Measurements from ENCODE around the gene SH3RF3.

Gene SH3RF3

DNA sequence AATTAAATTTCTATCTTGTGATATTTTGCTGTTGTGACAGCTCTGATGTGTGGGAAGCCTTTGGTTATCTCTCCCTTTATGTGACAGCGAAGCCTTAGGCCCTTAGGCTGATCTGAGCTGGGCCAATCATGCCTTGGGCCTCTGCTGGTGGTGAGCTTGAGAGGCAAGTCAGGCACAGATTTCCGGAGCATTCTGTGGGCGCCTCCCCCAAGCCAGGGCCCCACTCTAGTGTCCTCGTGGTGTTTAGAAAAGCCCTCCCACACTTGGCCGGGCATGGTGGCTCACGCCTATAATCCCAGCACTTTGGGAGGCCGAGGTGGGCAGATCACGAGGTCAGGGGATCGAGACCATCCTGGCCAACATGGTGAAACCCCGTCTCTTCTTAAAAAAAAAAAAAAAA, 239.8 kb downstream of the SH3RF3 start:
- no peak for DNase-seq (ENCODE audit: low read depth)
- H3K4me3 ChIP-seq (ENCODE audit: low read depth, low read length) = no peak overlapping the region
- TF ChIP-seq, protein P1, sequence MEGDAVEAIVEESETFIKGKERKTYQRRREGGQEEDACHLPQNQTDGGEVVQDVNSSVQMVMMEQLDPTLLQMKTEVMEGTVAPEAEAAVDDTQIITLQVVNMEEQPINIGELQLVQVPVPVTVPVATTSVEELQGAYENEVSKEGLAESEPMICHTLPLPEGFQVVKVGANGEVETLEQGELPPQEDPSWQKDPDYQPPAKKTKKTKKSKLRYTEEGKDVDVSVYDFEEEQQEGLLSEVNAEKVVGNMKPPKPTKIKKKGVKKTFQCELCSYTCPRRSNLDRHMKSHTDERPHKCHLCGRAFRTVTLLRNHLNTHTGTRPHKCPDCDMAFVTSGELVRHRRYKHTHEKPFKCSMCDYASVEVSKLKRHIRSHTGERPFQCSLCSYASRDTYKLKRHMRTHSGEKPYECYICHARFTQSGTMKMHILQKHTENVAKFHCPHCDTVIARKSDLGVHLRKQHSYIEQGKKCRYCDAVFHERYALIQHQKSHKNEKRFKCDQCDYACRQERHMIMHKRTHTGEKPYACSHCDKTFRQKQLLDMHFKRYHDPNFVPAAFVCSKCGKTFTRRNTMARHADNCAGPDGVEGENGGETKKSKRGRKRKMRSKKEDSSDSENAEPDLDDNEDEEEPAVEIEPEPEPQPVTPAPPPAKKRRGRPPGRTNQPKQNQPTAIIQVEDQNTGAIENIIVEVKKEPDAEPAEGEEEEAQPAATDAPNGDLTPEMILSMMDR (IDR thresholded peaks at IDR 0.05; ENCODE audit: control insufficient read depth, extremely low read depth, insufficient read depth) = no peak

DNA sequence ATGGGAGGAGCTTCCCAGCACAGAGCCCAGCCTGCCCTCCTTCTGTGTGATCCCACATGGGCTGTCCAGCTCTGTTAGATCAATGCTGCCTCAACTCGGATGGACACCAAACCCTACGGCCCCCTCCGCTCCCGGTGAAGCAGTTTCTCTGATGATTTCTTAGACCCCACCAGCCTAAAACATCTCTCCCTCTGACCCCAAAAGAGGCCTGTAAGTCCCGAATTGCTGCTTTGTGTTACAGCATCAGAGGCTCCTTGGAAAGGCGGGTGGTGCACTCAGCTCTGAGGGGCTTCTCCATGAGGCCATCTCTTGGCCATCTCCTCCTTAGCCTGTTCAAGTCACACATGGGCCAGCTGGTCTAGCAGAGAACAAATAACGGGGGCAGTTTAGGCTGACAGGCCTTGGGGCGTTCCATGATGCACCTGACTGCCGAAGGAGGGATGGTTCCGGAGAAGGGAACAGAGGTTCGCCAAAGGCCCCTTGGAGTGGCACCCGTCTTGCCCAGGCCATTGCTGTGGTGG, 240.7 kb downstream of the SH3RF3 start:
- DNase-seq (ENCODE audit: low read depth) = no peak
- H3K4me3 ChIP-seq (ENCODE audit: low read depth, low read length) = no peak overlapping the region
- TF ChIP-seq, protein P1 (IDR thresholded peaks at IDR 0.05; ENCODE audit: control insufficient read depth, extremely low read depth, insufficient read depth) = no peak

DNA sequence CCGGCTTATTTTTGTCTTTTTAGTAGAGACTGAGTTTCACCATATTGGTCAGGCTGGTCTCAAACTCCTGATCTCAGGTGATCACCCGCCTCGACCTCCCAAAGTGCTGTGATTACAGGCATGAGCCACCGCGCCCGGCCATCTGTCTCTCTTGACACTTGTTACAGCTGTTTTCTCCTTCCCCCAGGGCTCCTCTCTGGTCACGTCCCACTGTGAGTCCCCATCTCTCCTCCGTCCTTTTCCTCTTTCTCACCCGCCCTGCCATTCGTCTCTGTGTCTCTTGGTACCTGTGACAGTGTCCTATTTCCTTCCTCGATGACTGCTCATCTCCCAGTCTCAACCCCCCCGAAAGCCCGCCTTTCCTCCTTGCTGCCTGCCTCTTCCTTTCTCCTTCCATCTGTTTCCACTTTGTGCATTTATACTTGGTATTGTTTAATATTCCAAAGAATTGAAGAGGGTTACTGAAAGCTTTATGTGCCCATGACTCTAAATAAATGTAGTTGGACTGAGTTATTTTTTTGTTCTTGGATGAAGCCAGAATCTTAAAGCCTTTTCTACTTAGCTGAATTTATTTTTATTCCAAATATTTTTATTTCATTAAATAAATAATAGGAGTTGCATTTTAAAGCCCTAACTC, 241.5 kb downstream of the SH3RF3 start:
- DNase-seq (ENCODE audit: low read depth) = no peak
- TF ChIP-seq, protein P1 (IDR thresholded peaks at IDR 0.05; ENCODE audit: control insufficient read depth, extremely low read depth, insufficient read depth) = no peak
- no peak overlapping the region for H3K4me3 ChIP-seq (ENCODE audit: low read depth, low read length)

DNA sequence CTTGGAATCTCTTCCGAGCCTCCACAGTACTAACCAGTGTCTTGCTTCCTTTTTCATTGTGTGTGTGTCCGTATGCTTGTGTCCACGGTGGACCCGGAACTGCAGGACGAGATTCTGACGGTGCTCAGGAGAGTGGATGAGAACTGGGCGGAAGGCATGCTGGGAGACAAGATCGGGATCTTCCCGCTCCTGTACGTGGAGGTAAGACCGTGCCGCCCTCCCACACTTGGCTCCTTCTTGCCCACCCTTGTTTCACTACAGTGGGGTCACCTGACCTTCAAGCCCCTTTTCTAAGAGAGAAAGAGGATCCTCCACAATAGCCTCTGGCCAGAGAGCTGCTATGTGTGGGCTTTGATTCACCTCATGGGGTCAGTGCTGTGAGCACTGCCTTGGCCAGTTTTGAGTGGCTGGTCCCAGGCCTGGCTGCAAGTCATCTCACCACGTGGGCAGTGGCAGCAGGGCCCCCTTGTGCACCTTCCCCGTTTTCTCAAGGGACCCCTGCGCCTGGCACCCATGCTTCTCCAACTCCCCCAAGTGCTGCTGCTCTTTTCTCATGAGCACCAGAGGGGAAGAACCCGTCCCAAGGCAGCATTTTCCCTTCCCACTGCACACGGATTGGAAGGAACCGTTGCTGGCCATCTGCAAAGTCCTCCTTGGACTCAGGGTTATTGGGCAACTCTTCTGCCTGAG, 242.6 kb downstream of the SH3RF3 start:
- TF ChIP-seq, protein P1 (IDR thresholded peaks at IDR 0.05; ENCODE audit: control insufficient read depth, extremely low read depth, insufficient read depth) = no peak
- DNase-seq (ENCODE audit: low read depth) = no peak
- no peak overlapping the region for H3K4me3 ChIP-seq (ENCODE audit: low read depth, low read length)

DNA sequence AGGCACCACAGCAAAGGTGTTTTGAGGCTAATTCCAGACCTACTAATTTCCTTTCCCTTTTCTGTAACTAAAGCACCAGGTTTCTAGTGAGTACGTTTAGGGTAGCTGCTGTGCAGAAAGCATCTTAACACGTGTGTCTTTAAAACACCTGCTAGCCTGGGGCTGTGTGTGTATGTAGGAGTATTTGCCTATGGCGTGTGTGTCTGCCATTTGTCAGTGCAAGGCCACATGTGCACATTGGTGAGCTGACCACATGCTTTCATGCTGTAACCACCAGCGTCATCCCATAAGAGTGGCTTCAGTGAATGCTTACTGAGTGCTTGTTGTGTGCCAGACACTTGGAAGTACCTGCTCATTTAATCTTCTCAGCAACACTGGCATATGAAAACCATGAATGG, 243.2 kb downstream of the SH3RF3 start:
- DNase-seq (ENCODE audit: low read depth) = no peak
- TF ChIP-seq, protein P1 (IDR thresholded peaks at IDR 0.05; ENCODE audit: control insufficient read depth, extremely low read depth, insufficient read depth) = no peak
- no peak overlapping the region for H3K4me3 ChIP-seq (ENCODE audit: low read depth, low read length)

DNA sequence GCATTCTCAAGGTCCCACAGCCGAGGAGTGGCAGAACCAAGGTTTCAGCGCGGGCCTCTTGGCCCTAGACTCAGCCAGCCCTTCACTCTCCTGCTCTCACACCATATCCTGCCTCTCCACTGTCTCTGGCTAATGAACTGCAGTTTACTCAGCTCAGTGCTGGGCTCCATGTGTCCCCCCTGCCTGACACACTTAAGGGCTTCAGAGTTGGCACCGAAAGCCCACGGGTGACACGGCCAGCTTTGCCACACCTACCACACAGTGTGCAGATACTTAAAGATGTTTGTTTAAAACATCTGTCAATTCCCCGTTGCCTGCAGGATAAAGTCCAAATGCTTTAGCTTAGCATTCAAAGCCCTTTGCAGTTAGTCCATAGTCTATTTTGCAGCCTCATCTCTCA, 243.6 kb downstream of the SH3RF3 start:
- TF ChIP-seq, protein P1 (IDR thresholded peaks at IDR 0.05; ENCODE audit: control insufficient read depth, extremely low read depth, insufficient read depth) = no peak
- no peak for DNase-seq (ENCODE audit: low read depth)
- H3K4me3 ChIP-seq (ENCODE audit: low read depth, low read length) = no peak overlapping the region
